Endothelial cell of umbilical vein (primary cell): ENCODE results near the gene ZBTB7A. TPM values are rescaled to one million over a fixed set of nuclear protein-coding genes. Genes with fewer than 3 reads are reported as not detected.

ENCODE experiments used
- BruUV-seq: library from RNA; stranded (reverse); fragments of 400-500 nt; replicated peaks from 2 replicates; lab custom pipeline; 2021; lab: Mats Ljungman, UMichigan
- CTCF ChIA-PET: fragments of 300-600, 350-600 bp; sonication (Branson Sonifier 250); formaldehyde crosslinking; loops from one replicate; lab custom pipeline; 2021; ENCODE audit warnings: antibody characterized with exemption, inconsistent platforms; lab: Charles Lee
- POLR2A ChIA-PET: fragments of 300-600, 350-600 bp; sonication (Branson Sonifier 250); formaldehyde crosslinking; loops from one replicate; lab custom pipeline; 2021; ENCODE audit warnings: antibody characterized with exemption, inconsistent platforms; lab: Charles Lee
- DNase-seq: peaks from one replicate; pipeline ENCODE4 v3.0.0-alpha.2; 2011; ENCODE audit warnings: low read depth, low spot score
- FAIRE-seq: peaks from 2 replicates; lab custom pipeline; 2011; peaks lifted over from hg19 to GRCh38; lab: Jason Lieb, UNC
- H2AFZ ChIP-seq: 2 replicates; pipeline ENCODE4 v1.6.0; 2012; ENCODE audit warnings: low read depth, low read length, control low read depth, inconsistent platforms
- H3K27ac ChIP-seq: 2 replicates; pipeline ENCODE4 v1.5.1; 2011; ENCODE audit warnings: low read depth, mild to moderate bottlenecking, control low read depth, low read length, moderate library complexity; ENCODE audit not compliant: insufficient read depth
- H3K27me3 ChIP-seq, 2 experiments: 2 replicates each; pipeline versions ENCODE4 v1.6.0 to v1.6.1; 2011; ENCODE audit warnings: low read length in 2 of 2, mixed read lengths in 1 of 2; ENCODE audit not compliant: control insufficient read depth in 2 of 2, insufficient read depth in 2 of 2
- H3K36me3 ChIP-seq, 2 experiments: 2 replicates in 1 of 2; 3 replicates in 1 of 2; pipeline ENCODE4 v1.5.1; 2011; ENCODE audit warnings: low read length in 2 of 2, mild to moderate bottlenecking in 1 of 2, moderate library complexity in 1 of 2; ENCODE audit not compliant: control insufficient read depth in 2 of 2, insufficient read depth in 2 of 2; ENCODE audit errors: extremely low read depth in 1 of 2
- H3K4me1 ChIP-seq: 3 replicates; pipeline ENCODE4 v1.5.1; 2011; ENCODE audit warnings: mild to moderate bottlenecking, low read length; ENCODE audit not compliant: control insufficient read depth, insufficient read depth; ENCODE audit errors: extremely low read depth
- H3K4me2 ChIP-seq: 2 replicates; pipeline ENCODE4 v1.6.1; 2011; ENCODE audit warnings: low read length, control low read depth, mixed read lengths; ENCODE audit not compliant: insufficient read depth
- H3K4me3 ChIP-seq, 3 experiments: fragments of 200-600 bp in 1 of 3; sonication (generic), shearing (Covaris generic) in 1 of 3; replicated peaks in 1 of 3; 2 replicates each; pipeline ENCODE4 v1.5.1; 2011 to 2016; ENCODE audit warnings: control low read depth in 3 of 3, low read length in 3 of 3, mild to moderate bottlenecking in 2 of 3, inconsistent platforms in 1 of 3, low read depth in 1 of 3, moderate library complexity in 1 of 3; ENCODE audit not compliant: insufficient read depth in 1 of 3
- H3K79me2 ChIP-seq: 2 replicates; pipeline ENCODE4 v1.6.0; 2012; ENCODE audit warnings: low read length, inconsistent platforms; ENCODE audit not compliant: control insufficient read depth, insufficient read depth
- H3K9ac ChIP-seq: replicated peaks from 2 replicates; pipeline ENCODE3; 2011; ENCODE audit warnings: low read length, control low read depth; ENCODE audit not compliant: insufficient read depth; ENCODE audit errors: extremely low read depth
- H3K9me1 ChIP-seq: replicated peaks from 3 replicates; pipeline ENCODE4 v1.6.0; 2011; ENCODE audit warnings: mild to moderate bottlenecking, low read length; ENCODE audit not compliant: control insufficient read depth, insufficient read depth; ENCODE audit errors: extremely low read depth
- H3K9me3 ChIP-seq: replicated peaks from 2 replicates; pipeline ENCODE4 v1.5.1; 2012; ENCODE audit warnings: low read length, inconsistent platforms; ENCODE audit not compliant: control insufficient read depth, insufficient read depth
- H4K20me1 ChIP-seq: replicated peaks from 2 replicates; pipeline ENCODE3; 2011; ENCODE audit warnings: mild to moderate bottlenecking, low read length; ENCODE audit not compliant: control insufficient read depth, insufficient read depth; ENCODE audit errors: extremely low read depth
- CTCF ChIP-seq, 2 donors: IDR thresholded peaks; 1 replicate in 1 of 2; 2 replicates in 1 of 2; pipeline ENCODE4 v1.5.1; 2011; ENCODE audit warnings: low read length in 2 of 2, mild to moderate bottlenecking in 2 of 2, moderate library complexity in 2 of 2, control low read depth in 1 of 2, inconsistent platforms in 1 of 2, low read depth in 1 of 2; ENCODE audit not compliant: insufficient read depth in 1 of 2; ENCODE audit errors: extremely low read depth in 1 of 2
- EZH2 ChIP-seq: IDR thresholded peaks from 2 replicates; pipeline ENCODE4 v1.6.1; 2012; ENCODE audit warnings: borderline replicate concordance, low read depth, mild to moderate bottlenecking, moderate library complexity, low read length, inconsistent platforms; ENCODE audit not compliant: severe bottlenecking
- FOS ChIP-seq: IDR thresholded peaks from 2 replicates; pipeline ENCODE4 v1.6.1; 2011; ENCODE audit warnings: mild to moderate bottlenecking, low read length, moderate library complexity, borderline replicate concordance; ENCODE audit not compliant: insufficient read depth
- GATA2 ChIP-seq: IDR thresholded peaks from 2 replicates; pipeline ENCODE4 v1.7.0; 2011; ENCODE audit warnings: low read depth, mild to moderate bottlenecking, moderate library complexity, mixed read lengths, low read length; ENCODE audit not compliant: insufficient read length, insufficient read depth
- JUN ChIP-seq: IDR thresholded peaks from 2 replicates; pipeline ENCODE4 v1.6.1; 2011; ENCODE audit warnings: borderline replicate concordance, low read depth; ENCODE audit not compliant: insufficient read length, insufficient read depth
- MAX ChIP-seq: IDR thresholded peaks from 2 replicates; pipeline ENCODE4 v1.6.1; 2011; ENCODE audit not compliant: insufficient read depth, insufficient read length
- MYC ChIP-seq: IDR thresholded peaks from one replicate; pipeline ENCODE4 v1.6.1; 2011; ENCODE audit warnings: mild to moderate bottlenecking, low read depth, low read length
- POLR2A ChIP-seq: IDR thresholded peaks from 2 replicates; pipeline ENCODE4 v1.6.1; 2012; ENCODE audit warnings: low read depth, mild to moderate bottlenecking, control low read depth, low read length
- POLR2AphosphoS5 ChIP-seq: IDR thresholded peaks from 2 replicates; pipeline ENCODE4 v1.6.1; 2012; ENCODE audit warnings: low read depth, mild to moderate bottlenecking, control low read depth, low read length, moderate library complexity; ENCODE audit not compliant: insufficient read depth
- dilution Hi-C: fragments of 300-500 bp; cut with MboI; formaldehyde crosslinking; loops from one replicate; pipeline ENCODE4 v1.15.0; 2019; ENCODE audit warnings: low sequenced_read_pairs; ENCODE audit not compliant: extremely low pct_ligation_motif_present
- intact Hi-C: fragments of 100-400 bp; cut with micrococcal nuclease; formaldehyde crosslinking; loops from one replicate; pipeline ENCODE4 v1.10.0; 2022
- polyA plus RNA-seq, 4 experiments: library from polyadenylated mRNA; depleted of rRNA in 3 of 4; stranded (reverse) in 3 of 4; unstranded in 1 of 4; fragments of >200 nt; gene quantifications; 2 replicates each; pipeline versions ENCODE4 v1.2.1 to v1.2.3, GENCODE V29; 2011 to 2012; ENCODE audit warnings: missing spikeins in 1 of 4
- total RNA-seq: library from RNA; stranded (reverse); gene quantifications from 2 replicates; pipeline ENCODE4 v1.2.3, GENCODE V29; 2021

ZBTB7A gene
- total and polyA plus RNA-seq, 2 donors (not counting 3 experiments of a cell fraction or from before 2014, with no cell fraction given), result 8.2 to 29.0 TPM

- Histone ChIP-seq H3K27ac (no peak overlapping the region), H3K36me3 (peaks cover 0 to 14% of the 10 kb centered on the region in 2 experiments), H3K4me1 (no peaks in the 10 kb centered on the region), H3K4me2 (no peak overlapping the region), H3K9me3 (no peaks in the 10 kb centered on the region), H3K9me1 (no peaks in the 10 kb centered on the region), H3K27me3 (no peaks in the 10 kb centered on the region), H2AFZ (no peak overlapping the region), H4K20me1 (no peaks in the 10 kb centered on the region), H3K79me2 (peaks cover 35% of the 10 kb centered on the region), H3K9ac (no peak overlapping the region), H3K4me3 (no peak overlapping the region)
- intact Hi-C loops (no loop called here), dilution Hi-C loops (no loop called here)
- ChIA-PET CTCF (no interaction called here), POLR2A (no interaction called here)
- TF ChIP-seq EZH2 (no peak), MAX (no peak), POLR2AphosphoS5 (no peak), JUN (no peak), MYC (no peak), CTCF (IDR thresholded peaks at IDR 0.05; ENCODE audit: extremely low read depth in 1 of 2, insufficient read depth in 1 of 2, low read depth in 1 of 2, low read length in 2 of 2) (no peak), POLR2A (no peak), FOS (no peak), GATA2 (no peak)
- DNase-seq (no peak), FAIRE-seq (no peak)
- no TSS peak for BruUV-seq
These were observed 22.6 kb downstream of the ZBTB7A start for GRCh38 chr19:4043966-4044715.
